PC-9 (cell line): Measurements from ENCODE around the gene CEBPB.

Source experiments
- EZH2 ChIP-seq: fragments of 200-600 bp; sonication (generic); IDR thresholded peaks from 2 replicates; pipeline ENCODE4 v1.8.0; 2017; ENCODE audit warnings: antibody characterized with exemption, low read depth
- TF ChIP-seq, protein P1 (sequence below): fragments of 200-600 bp; sonication (generic); conservative IDR thresholded peaks from 2 replicates; pipeline ENCODE4 v1.6.1; 2017; ENCODE audit warnings: mixed run types, antibody characterized with exemption, mild to moderate bottlenecking, moderate library complexity

- TF ChIP-seq, protein P1, sequence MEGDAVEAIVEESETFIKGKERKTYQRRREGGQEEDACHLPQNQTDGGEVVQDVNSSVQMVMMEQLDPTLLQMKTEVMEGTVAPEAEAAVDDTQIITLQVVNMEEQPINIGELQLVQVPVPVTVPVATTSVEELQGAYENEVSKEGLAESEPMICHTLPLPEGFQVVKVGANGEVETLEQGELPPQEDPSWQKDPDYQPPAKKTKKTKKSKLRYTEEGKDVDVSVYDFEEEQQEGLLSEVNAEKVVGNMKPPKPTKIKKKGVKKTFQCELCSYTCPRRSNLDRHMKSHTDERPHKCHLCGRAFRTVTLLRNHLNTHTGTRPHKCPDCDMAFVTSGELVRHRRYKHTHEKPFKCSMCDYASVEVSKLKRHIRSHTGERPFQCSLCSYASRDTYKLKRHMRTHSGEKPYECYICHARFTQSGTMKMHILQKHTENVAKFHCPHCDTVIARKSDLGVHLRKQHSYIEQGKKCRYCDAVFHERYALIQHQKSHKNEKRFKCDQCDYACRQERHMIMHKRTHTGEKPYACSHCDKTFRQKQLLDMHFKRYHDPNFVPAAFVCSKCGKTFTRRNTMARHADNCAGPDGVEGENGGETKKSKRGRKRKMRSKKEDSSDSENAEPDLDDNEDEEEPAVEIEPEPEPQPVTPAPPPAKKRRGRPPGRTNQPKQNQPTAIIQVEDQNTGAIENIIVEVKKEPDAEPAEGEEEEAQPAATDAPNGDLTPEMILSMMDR, result peak; percentile 99
- TF ChIP-seq EZH2, result no peak
Measured at GRCh38 chr20:50169329-50169823, 21.3 kb upstream of the CEBPB start.
